ENCODE results near the gene SLC25A19. TPM values are rescaled to one million over a fixed set of nuclear protein-coding genes. Genes with fewer than 3 reads are reported as not detected.

The SLC25A19 gene
- total RNA-seq, 1 donor from 2014 or later = 101 TPM

DNA sequence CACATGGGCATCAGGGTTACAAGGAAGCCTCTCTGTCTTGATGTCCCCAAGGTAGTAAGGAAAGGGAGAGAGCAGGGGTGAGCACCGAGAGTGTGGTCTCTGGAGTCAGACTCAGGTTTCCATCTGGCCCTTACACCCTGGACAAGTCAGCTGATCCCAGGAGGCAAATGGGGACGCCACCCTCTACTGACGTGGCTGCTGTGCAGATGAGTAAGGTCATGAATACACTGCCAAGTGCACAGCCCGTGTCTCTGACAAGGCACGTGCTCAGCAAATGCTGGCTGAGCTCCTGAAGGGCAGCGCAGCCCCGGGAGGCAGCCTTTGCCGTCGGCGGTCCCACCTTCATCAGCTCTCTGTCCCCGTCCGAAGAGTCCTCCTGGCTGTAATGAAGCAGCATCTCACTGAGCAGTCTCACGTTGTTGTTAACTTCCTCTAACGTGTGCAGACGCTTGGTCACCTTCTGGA is 47.2 kb downstream of the SLC25A19 start:
- no peaks in the 10 kb centered on the region for H3K9me3 Mint-ChIP-seq
- no peak for DNase-seq (ENCODE audit: low spot score)
- no peaks in the 10 kb centered on the region for H3K27me3 Mint-ChIP-seq (ENCODE audit: low read depth)
- intact Hi-C loops (cut with micrococcal nuclease) = no loop called here
- peak overlapping the region; percentile 84 for H3K27ac Mint-ChIP-seq
- H3K4me3 Mint-ChIP-seq (ENCODE audit: low read depth) = no peak overlapping the region
- H3K4me1 Mint-ChIP-seq (ENCODE audit: low read depth) = peaks cover 32% of the 10 kb centered on the region
- peaks cover 82% of the 10 kb centered on the region for H3K36me3 Mint-ChIP-seq (ENCODE audit: low read depth)

DNA sequence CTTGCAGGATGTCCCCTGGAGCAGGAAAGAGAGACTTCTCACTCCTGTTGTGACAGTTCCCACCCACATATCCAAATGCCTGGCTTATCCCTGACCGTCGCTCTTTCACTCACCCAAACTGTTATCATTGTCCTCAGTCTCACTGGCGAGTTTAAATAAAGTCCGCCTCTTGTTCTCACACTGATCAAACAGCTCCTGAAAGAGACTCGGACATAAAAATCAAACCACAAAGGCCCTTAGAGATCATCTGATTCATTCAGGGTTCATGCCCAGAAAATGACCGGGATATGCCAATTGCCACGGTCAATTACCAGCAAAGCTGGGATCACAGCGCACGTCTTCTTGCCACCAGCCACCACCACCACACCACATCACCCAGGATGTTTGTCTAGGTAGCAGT is 47.7 kb downstream of the SLC25A19 start:
- Mint-ChIP-seq H3K36me3 (ENCODE audit: low read depth) (peaks cover 83% of the 10 kb centered on the region), H3K9me3 (no peaks in the 10 kb centered on the region), H3K4me3 (ENCODE audit: low read depth) (no peak overlapping the region), H3K4me1 (ENCODE audit: low read depth) (peaks cover 28% of the 10 kb centered on the region), H3K27me3 (ENCODE audit: low read depth) (no peaks in the 10 kb centered on the region), H3K27ac (no peak overlapping the region)
- intact Hi-C loops (cut with micrococcal nuclease) = no loop called here
- no peak for DNase-seq (ENCODE audit: low spot score)

DNA sequence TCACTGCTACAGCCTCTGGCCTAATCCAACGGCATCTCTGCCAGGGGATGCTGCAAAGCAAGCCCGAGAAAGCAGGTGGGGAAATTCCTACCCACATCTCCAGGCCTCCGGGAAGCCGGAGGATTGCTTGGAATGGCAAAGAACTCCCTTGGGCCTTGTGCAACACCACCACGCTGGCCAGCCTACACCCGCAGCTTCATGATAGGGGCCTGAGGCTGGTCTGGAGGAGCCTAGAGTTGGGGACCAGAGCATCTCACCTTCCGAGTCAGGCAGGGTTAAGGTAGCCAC is 48.1 kb downstream of the SLC25A19 start:
- Mint-ChIP-seq H3K27me3 (ENCODE audit: low read depth) (no peaks in the 10 kb centered on the region), H3K4me1 (ENCODE audit: low read depth) (peaks cover 28% of the 10 kb centered on the region), H3K27ac (no peak overlapping the region), H3K4me3 (ENCODE audit: low read depth) (no peak overlapping the region), H3K9me3 (no peaks in the 10 kb centered on the region), H3K36me3 (ENCODE audit: low read depth) (peaks cover 85% of the 10 kb centered on the region)
- intact Hi-C loops (cut with micrococcal nuclease) = no loop called here
- no peak for DNase-seq (ENCODE audit: low spot score)

- Mint-ChIP-seq H3K4me3 (ENCODE audit: low read depth) (no peak overlapping the region), H3K4me1 (ENCODE audit: low read depth) (peaks cover 28% of the 10 kb centered on the region), H3K9me3 (no peaks in the 10 kb centered on the region), H3K36me3 (ENCODE audit: low read depth) (peaks cover 82% of the 10 kb centered on the region), H3K27ac (peak overlapping the region; percentile 55), H3K27me3 (ENCODE audit: low read depth) (no peaks in the 10 kb centered on the region)
- intact Hi-C loops (cut with micrococcal nuclease) = no loop called here
- peak; percentile 20 for DNase-seq (ENCODE audit: low spot score)
These were observed 48.7 kb downstream of the SLC25A19 start for GRCh38 chr17:75240394-75241142.

DNA sequence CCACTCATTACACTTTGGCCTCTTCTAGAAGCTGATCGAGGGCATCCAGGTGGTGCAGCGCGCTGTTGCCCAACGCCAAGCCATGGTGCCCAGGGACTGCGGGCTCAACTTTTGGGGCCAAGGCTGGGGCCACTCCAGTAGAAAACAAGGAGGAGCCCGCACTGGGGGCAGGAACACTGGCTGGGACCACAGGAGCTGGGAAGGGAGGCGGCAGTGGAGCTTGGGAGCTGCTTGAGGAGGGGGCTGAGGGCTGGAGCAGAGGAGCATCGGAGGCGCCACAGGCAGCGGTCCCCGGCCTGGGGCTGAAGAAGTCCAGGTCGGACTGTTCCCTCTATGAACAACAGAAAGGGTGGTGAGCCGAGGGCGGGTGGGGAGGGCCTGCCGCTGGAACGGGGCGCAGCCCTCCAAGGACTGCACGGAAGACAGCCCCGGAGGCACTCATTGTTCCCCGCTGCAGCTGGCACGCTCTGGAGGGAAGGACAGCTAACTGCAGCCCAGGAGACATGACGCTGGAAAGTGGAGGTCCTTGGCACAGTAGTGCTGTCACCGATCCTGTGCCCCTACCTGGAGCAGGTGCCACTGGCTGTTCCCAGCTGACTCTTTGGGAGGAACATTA is 49.3 kb downstream of the SLC25A19 start:
- H3K27me3 Mint-ChIP-seq (ENCODE audit: low read depth) = no peaks in the 10 kb centered on the region
- peak overlapping the region; percentile 31 for H3K27ac Mint-ChIP-seq
- no peak overlapping the region for H3K4me3 Mint-ChIP-seq (ENCODE audit: low read depth)
- peaks cover 24% of the 10 kb centered on the region for H3K4me1 Mint-ChIP-seq (ENCODE audit: low read depth)
- no peak for DNase-seq (ENCODE audit: low spot score)
- H3K36me3 Mint-ChIP-seq (ENCODE audit: low read depth) = peaks cover 86% of the 10 kb centered on the region
- H3K9me3 Mint-ChIP-seq = no peaks in the 10 kb centered on the region
- intact Hi-C loops (cut with micrococcal nuclease) = no loop called here

- intact Hi-C loops (cut with micrococcal nuclease) = no loop called here
- Mint-ChIP-seq H3K27ac (no peak overlapping the region), H3K9me3 (no peaks in the 10 kb centered on the region), H3K36me3 (ENCODE audit: low read depth) (peaks cover 87% of the 10 kb centered on the region), H3K4me1 (ENCODE audit: low read depth) (peaks cover 18% of the 10 kb centered on the region), H3K4me3 (ENCODE audit: low read depth) (no peak overlapping the region), H3K27me3 (ENCODE audit: low read depth) (no peaks in the 10 kb centered on the region)
- DNase-seq (ENCODE audit: low spot score) = no peak
These were observed 50.0 kb downstream of the SLC25A19 start for GRCh38 chr17:75239214-75239613.

GRCh38 chr17:75238684-75239191 is 50.5 kb downstream of the SLC25A19 start:
- H3K4me3 Mint-ChIP-seq (ENCODE audit: low read depth) = no peak overlapping the region
- intact Hi-C loops (cut with micrococcal nuclease) = no loop called here

GRCh38 chr17:75238020-75238580 is 51.1 kb downstream of the SLC25A19 start:
- Mint-ChIP-seq H3K27ac (no peak overlapping the region), H3K36me3 (ENCODE audit: low read depth) (peaks cover 84% of the 10 kb centered on the region), H3K27me3 (ENCODE audit: low read depth) (no peaks in the 10 kb centered on the region), H3K4me3 (ENCODE audit: low read depth) (no peak overlapping the region), H3K4me1 (ENCODE audit: low read depth) (peaks cover 14% of the 10 kb centered on the region), H3K9me3 (no peaks in the 10 kb centered on the region)
- intact Hi-C loops (cut with micrococcal nuclease) = no loop called here
- DNase-seq (ENCODE audit: low spot score) = no peak

More at GRCh38 chr17:75238684-75239191, 50.5 kb downstream of the SLC25A19 start:
- peak; percentile 42 for DNase-seq (ENCODE audit: low spot score)
- Mint-ChIP-seq H3K27ac (peak overlapping the region; percentile 86), H3K36me3 (ENCODE audit: low read depth) (peaks cover 88% of the 10 kb centered on the region), H3K4me1 (ENCODE audit: low read depth) (peaks cover 17% of the 10 kb centered on the region), H3K9me3 (no peaks in the 10 kb centered on the region), H3K27me3 (ENCODE audit: low read depth) (no peaks in the 10 kb centered on the region)

DNA sequence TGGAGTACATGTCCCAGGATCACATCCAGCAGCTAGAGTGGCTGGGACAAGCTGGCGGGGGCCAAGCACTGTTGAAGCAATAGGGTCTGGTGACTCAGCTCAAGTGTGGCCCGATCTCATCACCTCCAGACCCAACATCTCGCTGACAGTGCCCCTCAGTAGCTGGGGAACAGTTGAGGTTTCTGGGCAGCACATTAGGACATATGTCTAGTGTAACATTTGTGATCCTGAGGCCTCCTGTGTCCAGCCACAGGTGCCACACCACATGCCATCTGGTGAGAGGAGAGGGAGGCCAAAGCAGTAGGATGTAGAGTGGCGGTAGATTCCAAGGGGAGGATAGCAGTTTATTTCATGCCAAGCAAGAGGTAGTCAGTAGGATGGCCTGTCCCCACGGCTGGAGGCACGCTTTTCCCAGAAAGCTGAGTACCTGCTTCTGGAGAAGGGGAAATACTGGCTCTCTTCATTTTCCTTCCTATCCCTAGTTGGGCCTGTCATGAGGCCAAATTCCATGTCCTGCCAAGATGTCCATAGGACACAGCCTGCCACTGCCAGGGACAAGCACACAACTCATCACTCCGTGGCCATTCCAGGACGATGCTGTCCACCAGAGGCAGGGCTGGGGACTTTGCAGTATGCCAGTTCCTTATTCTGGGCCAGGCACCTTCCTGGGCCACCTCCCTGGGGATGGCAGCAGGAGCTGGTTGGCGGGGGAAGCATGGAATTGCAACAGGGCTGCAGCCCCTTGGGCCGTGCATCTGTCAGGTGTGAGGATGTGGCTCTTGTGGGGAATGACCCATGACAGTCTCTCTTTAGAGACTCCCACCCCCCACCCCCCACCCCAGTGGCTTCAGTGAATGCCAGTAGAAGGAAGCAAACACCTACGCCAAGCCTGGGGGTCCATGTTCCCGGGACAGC is 51.9 kb downstream of the SLC25A19 start:
- H3K36me3 Mint-ChIP-seq (ENCODE audit: low read depth) = peaks cover 86% of the 10 kb centered on the region
- H3K27me3 Mint-ChIP-seq (ENCODE audit: low read depth) = no peaks in the 10 kb centered on the region
- no peak for DNase-seq (ENCODE audit: low spot score)
- H3K4me3 Mint-ChIP-seq (ENCODE audit: low read depth) = no peak overlapping the region
- H3K4me1 Mint-ChIP-seq (ENCODE audit: low read depth) = peaks cover 9% of the 10 kb centered on the region
- no peak overlapping the region for H3K27ac Mint-ChIP-seq
- intact Hi-C loops (cut with micrococcal nuclease) = no loop called here
- H3K9me3 Mint-ChIP-seq = no peaks in the 10 kb centered on the region

GRCh38 chr17:75232786-75233185 is 56.4 kb downstream of the SLC25A19 start:
- Mint-ChIP-seq H3K4me3 (ENCODE audit: low read depth) (no peak overlapping the region), H3K27me3 (ENCODE audit: low read depth) (no peaks in the 10 kb centered on the region), H3K4me1 (ENCODE audit: low read depth) (no peaks in the 10 kb centered on the region), H3K27ac (no peak overlapping the region), H3K36me3 (ENCODE audit: low read depth) (peaks cover 73% of the 10 kb centered on the region), H3K9me3 (no peaks in the 10 kb centered on the region)
- intact Hi-C loops (cut with micrococcal nuclease) = no loop called here
- DNase-seq (ENCODE audit: low spot score) = no peak

DNA sequence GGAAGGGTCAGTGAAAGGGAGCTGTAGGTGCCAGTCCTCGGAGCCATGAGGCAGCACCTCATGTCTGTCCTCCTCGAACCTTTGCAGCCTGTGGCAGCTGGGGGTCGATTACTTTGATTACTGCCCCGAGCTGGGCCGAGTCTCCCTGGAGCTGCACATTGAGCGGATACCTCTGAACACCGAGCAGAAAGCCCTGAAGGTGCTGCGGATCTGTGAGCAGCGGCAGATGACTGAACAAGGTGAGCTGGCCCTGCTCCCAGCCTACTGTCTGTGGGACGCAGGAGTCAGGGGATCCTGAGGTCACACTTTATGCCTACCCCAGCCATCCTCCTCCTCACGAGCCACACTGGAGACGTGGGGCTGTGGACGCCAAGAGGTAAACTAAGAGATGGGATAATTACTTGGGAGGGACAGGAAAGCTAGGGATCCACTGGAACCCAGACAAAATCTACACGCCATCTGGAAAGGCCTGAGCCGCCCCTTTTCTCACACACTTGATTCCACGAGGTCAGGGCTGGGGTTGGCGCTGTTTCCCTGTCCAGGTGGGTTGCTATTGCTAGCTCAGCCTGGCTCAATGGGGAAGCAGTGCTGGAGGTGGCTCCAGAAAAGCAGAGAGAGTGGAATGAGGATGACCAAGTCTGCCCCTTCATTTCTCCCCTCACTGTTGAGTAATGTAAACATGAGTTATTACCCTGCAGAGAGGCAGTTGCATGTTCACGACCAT is 57.3 kb downstream of the SLC25A19 start:
- H3K27ac Mint-ChIP-seq = no peak overlapping the region
- H3K36me3 Mint-ChIP-seq (ENCODE audit: low read depth) = peaks cover 68% of the 10 kb centered on the region
- no peaks in the 10 kb centered on the region for H3K27me3 Mint-ChIP-seq (ENCODE audit: low read depth)
- H3K4me1 Mint-ChIP-seq (ENCODE audit: low read depth) = no peaks in the 10 kb centered on the region
- no peaks in the 10 kb centered on the region for H3K9me3 Mint-ChIP-seq
- H3K4me3 Mint-ChIP-seq (ENCODE audit: low read depth) = no peak overlapping the region
- no peak for DNase-seq (ENCODE audit: low spot score)
- intact Hi-C loops (cut with micrococcal nuclease) = no loop called here

- Mint-ChIP-seq H3K4me3 (ENCODE audit: low read depth) (no peak overlapping the region), H3K27ac (no peak overlapping the region), H3K27me3 (ENCODE audit: low read depth) (no peaks in the 10 kb centered on the region), H3K4me1 (ENCODE audit: low read depth) (no peaks in the 10 kb centered on the region), H3K36me3 (ENCODE audit: low read depth) (peaks cover 68% of the 10 kb centered on the region), H3K9me3 (no peaks in the 10 kb centered on the region)
- DNase-seq (ENCODE audit: low spot score) = no peak
- intact Hi-C loops (cut with micrococcal nuclease) = no loop called here
These were observed 58.2 kb downstream of the SLC25A19 start for GRCh38 chr17:75231071-75231470.
